Measurements from ENCODE around the gene IGSF9.

IGSF9 gene

GRCh38 chr1:159949123-159949522 lies 3.7 kb upstream of the IGSF9 start:
- DNase-seq, result no peak
- TF ChIP-seq CTCF (IDR thresholded peaks at IDR 0.05; ENCODE audit: low read length) (no peak), EZH2 (optimal IDR thresholded peaks at IDR 0.05; ENCODE audit: low read depth, low read length) (no peak), EZH2phosphoT487 (IDR thresholded peaks at IDR 0.05; ENCODE audit: low read length) (no peak)
- Histone ChIP-seq H3K4me1 (ENCODE audit: low read length) (no peaks in the 10 kb centered on the region), H3K4me3 (ENCODE audit: low read length) (no peak overlapping the region), H3K27ac (ENCODE audit: low read length) (no peak overlapping the region), H4K20me1 (ENCODE audit: insufficient read depth, low read length) (no peaks in the 10 kb centered on the region), H3K4me2 (ENCODE audit: low read depth, low read length) (no peak overlapping the region), H3K9me3 (replicated peaks; ENCODE audit: insufficient read depth, low read length) (no peaks in the 10 kb centered on the region), H3F3A (ENCODE audit: insufficient read depth, low read length) (0 out of 2 replicates have a peak, but pooled peaks cover 2% of the 10 kb centered on the region), H3K36me3 (replicated peaks; ENCODE audit: insufficient read depth, low read length) (no peaks in the 10 kb centered on the region), H3K79me2 (ENCODE audit: low read length) (no peaks in the 10 kb centered on the region), H3K9me2 (replicated peaks; ENCODE audit: insufficient read depth, low read length) (no peaks in the 10 kb centered on the region), H3K9ac (ENCODE audit: low read length) (no peak overlapping the region), H3K27me3 (replicated peaks; ENCODE audit: insufficient read depth, low read length) (peaks cover 34% of the 10 kb centered on the region), H2AFZ (ENCODE audit: low read length) (no peak overlapping the region)

GRCh38 chr1:159947942-159948341 lies 2.5 kb upstream of the IGSF9 start:
- Histone ChIP-seq H3K4me2 (ENCODE audit: low read depth, low read length) (no peak overlapping the region), H4K20me1 (ENCODE audit: insufficient read depth, low read length) (no peaks in the 10 kb centered on the region), H3F3A (ENCODE audit: insufficient read depth, low read length) (0 out of 2 replicates have a peak, but pooled peaks cover 2% of the 10 kb centered on the region), H3K4me1 (ENCODE audit: low read length) (no peaks in the 10 kb centered on the region), H3K4me3 (ENCODE audit: low read length) (no peak overlapping the region), H3K27ac (ENCODE audit: low read length) (no peak overlapping the region), H3K36me3 (replicated peaks; ENCODE audit: insufficient read depth, low read length) (no peaks in the 10 kb centered on the region), H2AFZ (ENCODE audit: low read length) (no peak overlapping the region), H3K9me2 (replicated peaks; ENCODE audit: insufficient read depth, low read length) (no peaks in the 10 kb centered on the region), H3K79me2 (ENCODE audit: low read length) (no peaks in the 10 kb centered on the region), H3K27me3 (replicated peaks; ENCODE audit: insufficient read depth, low read length) (peaks cover 43% of the 10 kb centered on the region), H3K9me3 (replicated peaks; ENCODE audit: insufficient read depth, low read length) (no peaks in the 10 kb centered on the region), H3K9ac (ENCODE audit: low read length) (no peak overlapping the region)
- no peak for TF ChIP-seq EZH2phosphoT487 (IDR thresholded peaks at IDR 0.05; ENCODE audit: low read length)
- TF ChIP-seq CTCF (IDR thresholded peaks at IDR 0.05; ENCODE audit: low read length), result no peak
- TF ChIP-seq EZH2 (optimal IDR thresholded peaks at IDR 0.05; ENCODE audit: low read depth, low read length), result no peak
- no peak for DNase-seq

GRCh38 chr1:159946242-159947187 lies 1.1 kb upstream of the IGSF9 start:
- H3K4me2 ChIP-seq (ENCODE audit: low read depth, low read length), result peak overlapping the region; percentile 92
- DNase-seq, result no peak
- no peaks in the 10 kb centered on the region for H4K20me1 ChIP-seq (ENCODE audit: insufficient read depth, low read length)
- H3F3A ChIP-seq (ENCODE audit: insufficient read depth, low read length), result 0 out of 2 replicates have a peak, but pooled peaks cover 2% of the 10 kb centered on the region
- peaks cover 43% of the 10 kb centered on the region for H3K27me3 ChIP-seq (replicated peaks; ENCODE audit: insufficient read depth, low read length)
- H3K4me3 ChIP-seq (ENCODE audit: low read length), result peak overlapping the region; percentile 59
- H3K9me2 ChIP-seq (replicated peaks; ENCODE audit: insufficient read depth, low read length), result no peaks in the 10 kb centered on the region
- H3K9me3 ChIP-seq (replicated peaks; ENCODE audit: insufficient read depth, low read length), result no peaks in the 10 kb centered on the region
- no peak overlapping the region; the same call in 1 of the 2 replicates for H3K9ac ChIP-seq (ENCODE audit: low read length)
- TF ChIP-seq EZH2phosphoT487 (IDR thresholded peaks at IDR 0.05; ENCODE audit: low read length) (no peak), EZH2 (optimal IDR thresholded peaks at IDR 0.05; ENCODE audit: low read depth, low read length) (no peak), CTCF (IDR thresholded peaks at IDR 0.05; ENCODE audit: low read length) (no peak)
- H3K79me2 ChIP-seq (ENCODE audit: low read length), result no peaks in the 10 kb centered on the region
- peak overlapping the region; percentile 80 for H2AFZ ChIP-seq (ENCODE audit: low read length)
- H3K27ac ChIP-seq (ENCODE audit: low read length), result no peak overlapping the region
- H3K4me1 ChIP-seq (ENCODE audit: low read length), result no peaks in the 10 kb centered on the region
- no peaks in the 10 kb centered on the region for H3K36me3 ChIP-seq (replicated peaks; ENCODE audit: insufficient read depth, low read length)

Data from MM.1S (cell line).